Liver (tissue), 3 donors: ENCODE data around the gene CD46.

Experiments
- EGR1 ChIP-seq, 2 donors: IDR thresholded peaks; 2 replicates each; pipeline ENCODE4 v1.6.1; 2016 to 2018; ENCODE audit warnings: antibody characterized with exemption in 2 of 2, low read depth in 2 of 2
- GABPA ChIP-seq, 2 donors: IDR thresholded peaks in 1 of 2; conservative IDR thresholded peaks in 1 of 2; 2 replicates each; pipeline ENCODE4 v1.6.1; 2016; ENCODE audit warnings: antibody characterized with exemption in 2 of 2, mild to moderate bottlenecking in 1 of 2, moderate library complexity in 1 of 2
- HNF4G ChIP-seq: IDR thresholded peaks from 2 replicates; pipeline ENCODE4 v1.6.1; 2016; ENCODE audit warnings: antibody characterized with exemption
- MAX ChIP-seq: IDR thresholded peaks from 2 replicates; pipeline ENCODE4 v1.6.1; 2016; ENCODE audit warnings: antibody characterized with exemption
- RAD21 ChIP-seq, 2 donors: IDR thresholded peaks; 2 replicates each; pipeline ENCODE4 v1.6.1; 2016; ENCODE audit warnings: antibody characterized with exemption in 2 of 2, mild to moderate bottlenecking in 2 of 2
- TAF1 ChIP-seq: conservative IDR thresholded peaks from 2 replicates; pipeline ENCODE4 v1.6.1; 2016; ENCODE audit warnings: antibody characterized with exemption, mild to moderate bottlenecking
- TF ChIP-seq, protein P1 (sequence below): fragments of 150-350 bp; IDR thresholded peaks from 2 replicates; pipeline ENCODE4 v1.5.1; 2017; ENCODE audit warnings: improper control_type of control experiment, low read depth, low read length; ENCODE audit not compliant: missing input control
- TF ChIP-seq, protein P2 (sequence below): IDR thresholded peaks from 2 replicates; pipeline ENCODE4 v1.6.1; 2016; ENCODE audit warnings: antibody characterized with exemption
- donor health status: healthy.
- donor health status: healthy.

DNA sequence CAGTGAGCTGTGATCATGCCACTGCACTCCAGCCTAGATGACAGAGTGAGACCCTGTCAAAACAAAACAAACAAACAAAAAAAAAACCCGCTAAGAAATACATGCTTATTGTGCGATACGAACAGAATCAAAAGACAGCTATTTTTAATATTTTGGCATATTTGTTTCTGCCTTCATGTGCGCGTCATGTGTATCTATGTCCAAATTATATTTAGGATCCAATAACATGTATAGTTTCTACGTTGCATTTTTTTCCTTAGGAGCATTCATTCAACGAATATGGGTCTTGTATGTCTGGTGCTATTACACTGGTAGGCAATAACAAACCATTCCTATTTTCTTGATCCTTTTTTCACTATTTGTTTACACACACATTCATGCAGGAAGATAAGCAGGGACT lies 1.8 kb downstream of the CD46 start:
- TF ChIP-seq GABPA (IDR thresholded peaks at IDR 0.05 in 1 of 2, conservative IDR thresholded peaks at IDR 0.05 in 1 of 2), result no peak
- TF ChIP-seq HNF4G, result no peak
- no peak for TF ChIP-seq EGR1 (IDR thresholded peaks at IDR 0.05; ENCODE audit: low read depth in 2 of 2)
- TF ChIP-seq, protein P1, sequence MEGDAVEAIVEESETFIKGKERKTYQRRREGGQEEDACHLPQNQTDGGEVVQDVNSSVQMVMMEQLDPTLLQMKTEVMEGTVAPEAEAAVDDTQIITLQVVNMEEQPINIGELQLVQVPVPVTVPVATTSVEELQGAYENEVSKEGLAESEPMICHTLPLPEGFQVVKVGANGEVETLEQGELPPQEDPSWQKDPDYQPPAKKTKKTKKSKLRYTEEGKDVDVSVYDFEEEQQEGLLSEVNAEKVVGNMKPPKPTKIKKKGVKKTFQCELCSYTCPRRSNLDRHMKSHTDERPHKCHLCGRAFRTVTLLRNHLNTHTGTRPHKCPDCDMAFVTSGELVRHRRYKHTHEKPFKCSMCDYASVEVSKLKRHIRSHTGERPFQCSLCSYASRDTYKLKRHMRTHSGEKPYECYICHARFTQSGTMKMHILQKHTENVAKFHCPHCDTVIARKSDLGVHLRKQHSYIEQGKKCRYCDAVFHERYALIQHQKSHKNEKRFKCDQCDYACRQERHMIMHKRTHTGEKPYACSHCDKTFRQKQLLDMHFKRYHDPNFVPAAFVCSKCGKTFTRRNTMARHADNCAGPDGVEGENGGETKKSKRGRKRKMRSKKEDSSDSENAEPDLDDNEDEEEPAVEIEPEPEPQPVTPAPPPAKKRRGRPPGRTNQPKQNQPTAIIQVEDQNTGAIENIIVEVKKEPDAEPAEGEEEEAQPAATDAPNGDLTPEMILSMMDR, result no peak
- TF ChIP-seq RAD21 (IDR thresholded peaks at IDR 0.05), result no peak
- TF ChIP-seq MAX, result no peak
- no peak for TF ChIP-seq TAF1
- TF ChIP-seq, protein P2, sequence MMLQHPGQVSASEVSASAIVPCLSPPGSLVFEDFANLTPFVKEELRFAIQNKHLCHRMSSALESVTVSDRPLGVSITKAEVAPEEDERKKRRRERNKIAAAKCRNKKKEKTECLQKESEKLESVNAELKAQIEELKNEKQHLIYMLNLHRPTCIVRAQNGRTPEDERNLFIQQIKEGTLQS, result no peak
